ENCODE measurements around the gene PTPRG.

DNA sequence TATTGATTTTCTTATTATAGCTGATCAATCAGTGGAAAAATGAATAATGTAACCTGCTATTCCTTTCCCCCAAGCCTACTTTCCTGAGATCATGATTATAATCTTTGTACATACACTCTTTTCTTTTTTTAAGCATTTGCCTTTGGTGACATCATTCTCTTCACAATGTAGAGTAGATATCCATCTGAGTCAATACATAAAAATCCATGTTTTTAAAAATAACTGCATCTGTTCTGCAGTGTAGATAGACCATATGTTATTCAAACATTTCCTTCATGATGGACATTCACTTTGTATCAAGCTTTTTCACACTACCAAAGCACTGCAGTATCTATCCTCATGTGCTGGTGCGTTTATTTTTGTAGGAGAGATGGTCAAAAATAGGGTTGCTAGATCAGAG lies 211.1 kb downstream of the PTPRG start:
- no peak for TF ChIP-seq RBM39 (IDR thresholded peaks at IDR 0.05; ENCODE audit: low read depth, low read length, poor library complexity, severe bottlenecking)
- TF ChIP-seq TOE1 (CRISPR knock-in tag; IDR thresholded peaks at IDR 0.05) = no peak
- TF ChIP-seq, protein P1, sequence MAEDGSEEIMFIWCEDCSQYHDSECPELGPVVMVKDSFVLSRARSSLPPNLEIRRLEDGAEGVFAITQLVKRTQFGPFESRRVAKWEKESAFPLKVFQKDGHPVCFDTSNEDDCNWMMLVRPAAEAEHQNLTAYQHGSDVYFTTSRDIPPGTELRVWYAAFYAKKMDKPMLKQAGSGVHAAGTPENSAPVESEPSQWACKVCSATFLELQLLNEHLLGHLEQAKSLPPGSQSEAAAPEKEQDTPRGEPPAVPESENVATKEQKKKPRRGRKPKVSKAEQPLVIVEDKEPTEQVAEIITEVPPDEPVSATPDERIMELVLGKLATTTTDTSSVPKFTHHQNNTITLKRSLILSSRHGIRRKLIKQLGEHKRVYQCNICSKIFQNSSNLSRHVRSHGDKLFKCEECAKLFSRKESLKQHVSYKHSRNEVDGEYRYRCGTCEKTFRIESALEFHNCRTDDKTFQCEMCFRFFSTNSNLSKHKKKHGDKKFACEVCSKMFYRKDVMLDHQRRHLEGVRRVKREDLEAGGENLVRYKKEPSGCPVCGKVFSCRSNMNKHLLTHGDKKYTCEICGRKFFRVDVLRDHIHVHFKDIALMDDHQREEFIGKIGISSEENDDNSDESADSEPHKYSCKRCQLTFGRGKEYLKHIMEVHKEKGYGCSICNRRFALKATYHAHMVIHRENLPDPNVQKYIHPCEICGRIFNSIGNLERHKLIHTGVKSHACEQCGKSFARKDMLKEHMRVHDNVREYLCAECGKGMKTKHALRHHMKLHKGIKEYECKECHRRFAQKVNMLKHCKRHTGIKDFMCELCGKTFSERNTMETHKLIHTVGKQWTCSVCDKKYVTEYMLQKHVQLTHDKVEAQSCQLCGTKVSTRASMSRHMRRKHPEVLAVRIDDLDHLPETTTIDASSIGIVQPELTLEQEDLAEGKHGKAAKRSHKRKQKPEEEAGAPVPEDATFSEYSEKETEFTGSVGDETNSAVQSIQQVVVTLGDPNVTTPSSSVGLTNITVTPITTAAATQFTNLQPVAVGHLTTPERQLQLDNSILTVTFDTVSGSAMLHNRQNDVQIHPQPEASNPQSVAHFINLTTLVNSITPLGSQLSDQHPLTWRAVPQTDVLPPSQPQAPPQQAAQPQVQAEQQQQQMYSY (CRISPR knock-in tag; IDR thresholded peaks at IDR 0.05) = no peak
- no peak for TF ChIP-seq ZFP36 (IDR thresholded peaks at IDR 0.05; ENCODE audit: borderline replicate concordance, low read depth, low read length, partially characterized antibody)
- no peak for TF ChIP-seq NR2C2 (CRISPR knock-in tag; IDR thresholded peaks at IDR 0.05; ENCODE audit: borderline replicate concordance)
- TF ChIP-seq TCF12 (IDR thresholded peaks at IDR 0.05) = no peak
- no peak for TF ChIP-seq TCF12 (CRISPR knock-in tag; IDR thresholded peaks at IDR 0.05)
- no peak for TF ChIP-seq RXRA (CRISPR knock-in tag; IDR thresholded peaks at IDR 0.05)
- no peak for TF ChIP-seq SRF (IDR thresholded peaks at IDR 0.05; ENCODE audit: low read depth, low read length)
- no peak for TF ChIP-seq POLR2A (IDR thresholded peaks at IDR 0.05; ENCODE audit: insufficient read depth in 1 of 2, low read depth in 2 of 2, low read length in 2 of 2)
- no peak for TF ChIP-seq TAF1 (CRISPR knock-in tag; IDR thresholded peaks at IDR 0.05)
- TF ChIP-seq ZNF24 (IDR thresholded peaks at IDR 0.05) = no peak

Measured in HepG2 (cell line).